Progenitor cell of endocrine pancreas (in vitro differentiated cells): Measurements from ENCODE around the gene VPS33B. TPM values are rescaled to one million over a fixed set of nuclear protein-coding genes. Genes with fewer than 3 reads are reported as not detected.
A peak's percentile ranks its signal among the peaks of the same experiment; 100 is the strongest.

ENCODE experiments used
- DNase-seq: peaks from one replicate; pipeline ENCODE4 v3.0.0; 2021; ENCODE audit warnings: low spot score; ENCODE audit not compliant: unreplicated experiment
- H3K27ac Mint-ChIP-seq: 2 replicates; pipeline ENCODE4 v1.8.0; 2021; ENCODE audit warnings: mild to moderate bottlenecking, moderate library complexity, mixed read lengths
- H3K27me3 Mint-ChIP-seq: 2 replicates; pipeline ENCODE4 v1.8.0; 2021; ENCODE audit warnings: mixed read lengths
- H3K36me3 Mint-ChIP-seq: 2 replicates; pipeline ENCODE4 v1.8.0; 2022; ENCODE audit warnings: mixed read lengths; ENCODE audit not compliant: insufficient read depth
- H3K4me1 Mint-ChIP-seq: 2 replicates; pipeline ENCODE4 v1.8.0; 2021; ENCODE audit warnings: low read depth, mixed read lengths
- H3K4me3 Mint-ChIP-seq: 2 replicates; pipeline ENCODE4 v1.8.0; 2021; ENCODE audit warnings: low read depth, mild to moderate bottlenecking, moderate library complexity, mixed read lengths
- H3K9me3 Mint-ChIP-seq: 2 replicates; pipeline ENCODE4 v1.8.0; 2021; ENCODE audit warnings: low read depth, mixed read lengths
- CTCF ChIP-seq: fragments of 200-600 bp; sonication (generic); IDR thresholded peaks from one replicate; pipeline ENCODE4 v1.5.0; 2021; ENCODE audit warnings: antibody characterized with exemption, mild to moderate bottlenecking; ENCODE audit not compliant: unreplicated experiment
- long read RNA-seq: library from polyadenylated mRNA; unstranded; transcript quantifications from one replicate; pipeline ENCODE4 v2.0.0, GENCODE V29; 2020
- total RNA-seq: library from RNA; stranded (reverse); gene quantifications from 2 replicates; pipeline ENCODE4 v1.2.1, GENCODE V29; 2021

The VPS33B gene
- total RNA-seq, result 28.0 and 33.3 TPM in 2 replicates
- long read RNA-seq, transcript VPS33B-201 (23 exons, 2,767 nt), result major isoform, 123 of 174 reads
- long read RNA-seq, partial matches to known transcripts, result 6 of 174 reads
- long read RNA-seq, other reads (novel, unspliced or antisense), result 42 of 174 reads

DNA sequence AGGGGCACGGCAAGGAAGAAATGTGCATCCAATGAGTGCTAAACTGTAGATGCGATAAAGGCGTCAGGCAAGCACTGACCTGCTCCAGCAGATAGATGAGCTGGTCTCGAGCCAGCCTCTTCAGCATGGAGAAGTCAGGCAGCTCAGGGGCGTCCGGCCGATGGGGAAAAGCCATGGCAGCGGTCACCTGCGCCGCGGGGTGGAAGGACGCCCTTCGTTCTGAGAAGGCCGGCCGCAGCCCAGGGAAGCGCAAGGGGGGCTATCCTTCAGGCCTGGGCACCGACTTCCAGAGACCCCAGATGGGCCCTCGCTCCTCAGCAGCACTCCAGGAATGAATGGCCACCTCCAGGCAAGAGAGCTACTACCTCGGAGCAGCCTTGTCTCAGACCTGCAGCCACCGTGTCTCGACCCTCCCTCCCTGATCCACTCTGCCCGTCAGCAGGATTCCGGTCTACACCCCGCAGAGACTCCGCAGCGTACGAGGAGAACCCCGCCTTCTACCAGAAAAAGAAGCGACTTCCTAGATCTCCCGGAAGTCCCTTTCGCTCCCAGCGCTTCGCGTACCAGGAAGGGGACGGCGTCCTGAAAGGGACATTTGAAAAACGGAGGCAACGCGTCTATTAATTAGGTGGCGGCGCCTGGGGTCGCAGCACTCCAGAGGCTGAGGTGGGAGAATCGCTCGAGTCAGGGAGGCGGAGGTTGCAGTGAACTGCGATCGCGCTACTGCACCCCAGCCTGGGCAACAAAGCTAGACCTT is at the start of gene VPS33B:
Gene VPS33B, minus strand, starts transcription at position 520 of the 757 bp plus-strand sequence. Its CDS starts 345 bp downstream, at position 175.
- peak within 1 kb of the TSS; percentile 93 for H3K27ac Mint-ChIP-seq
- no peaks in the 10 kb centered on the region for H3K9me3 Mint-ChIP-seq
- TF ChIP-seq CTCF, result peak; percentile 9

GRCh38 chr15:91072161-91072560 is 49.8 kb upstream of the VPS33B start:
- Mint-ChIP-seq H3K27ac (no peak overlapping the region), H3K4me3 (no peak overlapping the region), H3K27me3 (peaks cover 4% of the 10 kb centered on the region), H3K36me3 (no peaks in the 10 kb centered on the region), H3K4me1 (no peaks in the 10 kb centered on the region), H3K9me3 (no peaks in the 10 kb centered on the region)
- no peak for DNase-seq
- no peak for TF ChIP-seq CTCF

More for the DNA sequence above, at the start of gene VPS33B:
- peaks cover 19% of the 10 kb centered on the region for H3K4me1 Mint-ChIP-seq
- no peaks in the 10 kb centered on the region for H3K27me3 Mint-ChIP-seq
- peak; percentile 67 for DNase-seq
- H3K36me3 Mint-ChIP-seq, result peaks cover 2% of the 10 kb centered on the region
- peak within 1 kb of the TSS; percentile 98 for H3K4me3 Mint-ChIP-seq

- H3K4me1 Mint-ChIP-seq, result no peaks in the 10 kb centered on the region
- H3K27me3 Mint-ChIP-seq, result peaks cover 4% of the 10 kb centered on the region
- no peak for DNase-seq
- TF ChIP-seq CTCF, result no peak
- no peaks in the 10 kb centered on the region for H3K9me3 Mint-ChIP-seq
- H3K27ac Mint-ChIP-seq, result no peak overlapping the region
- no peaks in the 10 kb centered on the region for H3K36me3 Mint-ChIP-seq
- H3K4me3 Mint-ChIP-seq, result no peak overlapping the region
Measured at GRCh38 chr15:91070872-91071271, 48.5 kb upstream of the VPS33B start.

- Mint-ChIP-seq H3K36me3 (no peaks in the 10 kb centered on the region), H3K4me1 (no peaks in the 10 kb centered on the region), H3K4me3 (no peak overlapping the region), H3K27me3 (peaks cover 4% of the 10 kb centered on the region), H3K9me3 (peaks cover 8% of the 10 kb centered on the region), H3K27ac (no peak overlapping the region)
- no peak for DNase-seq
- no peak for TF ChIP-seq CTCF
Measured at GRCh38 chr15:91068966-91069365, 46.6 kb upstream of the VPS33B start.

GRCh38 chr15:91068436-91068835 is 46.0 kb upstream of the VPS33B start:
- H3K27ac Mint-ChIP-seq, result no peak overlapping the region
- peaks cover 4% of the 10 kb centered on the region for H3K27me3 Mint-ChIP-seq
- no peaks in the 10 kb centered on the region for H3K4me1 Mint-ChIP-seq
- no peak for DNase-seq
- TF ChIP-seq CTCF, result no peak
- H3K36me3 Mint-ChIP-seq, result no peaks in the 10 kb centered on the region
- peaks cover 8% of the 10 kb centered on the region for H3K9me3 Mint-ChIP-seq
- no peak overlapping the region for H3K4me3 Mint-ChIP-seq
